MCF 10A (cell line): ENCODE results near the gene PTPRN2. TPM values are rescaled to one million over a fixed set of nuclear protein-coding genes. Genes with fewer than 3 reads are reported as not detected.

Experiments
- BruUV-seq: library from RNA; stranded (reverse); fragments of 400-500 nt; replicated peaks from 2 replicates; lab custom pipeline; 2021; lab: Mats Ljungman, UMichigan
- CTCF ChIA-PET: fragments of 300-600 bp; sonication (Branson Sonifier 250); formaldehyde crosslinking; extraction: SDS; loops from one replicate; lab custom pipeline; 2021; ENCODE audit warnings: antibody characterized with exemption, inconsistent platforms; lab: Yijun Ruan, JAX
- POLR2A ChIA-PET: fragments of 300-600, 350-650 bp; sonication (Branson Sonifier 250); formaldehyde crosslinking; extraction: SDS; loops from one replicate; lab custom pipeline; 2020; ENCODE audit warnings: antibody characterized with exemption, inconsistent platforms; lab: Yijun Ruan, JAX
- DNase-seq: peaks from one replicate; pipeline ENCODE4 v3.0.0-alpha.2; 2018; ENCODE audit not compliant: unreplicated experiment
- H3K27ac Mint-ChIP-seq: one replicate; pipeline ENCODE4 v1.8.0; 2022; ENCODE audit warnings: mild to moderate bottlenecking, low read depth, mixed read lengths; ENCODE audit not compliant: unreplicated experiment
- H3K27me3 Mint-ChIP-seq: one replicate; pipeline ENCODE4 v1.8.0; 2022; ENCODE audit warnings: mixed read lengths; ENCODE audit not compliant: insufficient read depth, unreplicated experiment
- H3K36me3 Mint-ChIP-seq: one replicate; pipeline ENCODE4 v1.8.0; 2022; ENCODE audit warnings: mild to moderate bottlenecking, moderate library complexity, mixed read lengths; ENCODE audit not compliant: insufficient read depth, unreplicated experiment
- H3K4me1 Mint-ChIP-seq: one replicate; pipeline ENCODE4 v1.8.0; 2022; ENCODE audit warnings: mixed read lengths; ENCODE audit not compliant: insufficient read depth, unreplicated experiment
- H3K4me3 Mint-ChIP-seq: one replicate; pipeline ENCODE4 v1.8.0; 2022; ENCODE audit warnings: mild to moderate bottlenecking, moderate library complexity, mixed read lengths; ENCODE audit not compliant: unreplicated experiment
- H3K9me3 Mint-ChIP-seq: one replicate; pipeline ENCODE4 v1.8.0; 2022; ENCODE audit warnings: mixed read lengths; ENCODE audit not compliant: unreplicated experiment
- intact Hi-C: fragments of 100-400 bp; cut with micrococcal nuclease; formaldehyde crosslinking; loops from 2 replicates; pipeline ENCODE4 v1.14.1; 2022
- total RNA-seq: library from RNA; stranded (reverse); gene quantifications from 2 replicates; pipeline ENCODE4 v1.2.3, GENCODE V29; 2022
- TF ChIP-seq, protein P1 (sequence below): fragments of 200-600 bp; IDR thresholded peaks from one replicate; pipeline ENCODE4 v1.8.0; 2022; ENCODE audit warnings: antibody characterized with exemption, mild to moderate bottlenecking; ENCODE audit not compliant: unreplicated experiment

The PTPRN2 gene
- total RNA-seq, 1 experiment from 2014 or later: 4.5 TPM

GRCh38 chr7:157586426-157586955, 1001.1 kb downstream of the PTPRN2 start:
- Mint-ChIP-seq H3K9me3 (peaks cover 14% of the 10 kb centered on the region), H3K36me3 (no peaks in the 10 kb centered on the region), H3K4me1 (no peaks in the 10 kb centered on the region), H3K27ac (no peak overlapping the region), H3K4me3 (no peak overlapping the region), H3K27me3 (peaks cover 46% of the 10 kb centered on the region)
- ChIA-PET CTCF (no interaction called here), POLR2A (no interaction called here)
- TF ChIP-seq, protein P1, sequence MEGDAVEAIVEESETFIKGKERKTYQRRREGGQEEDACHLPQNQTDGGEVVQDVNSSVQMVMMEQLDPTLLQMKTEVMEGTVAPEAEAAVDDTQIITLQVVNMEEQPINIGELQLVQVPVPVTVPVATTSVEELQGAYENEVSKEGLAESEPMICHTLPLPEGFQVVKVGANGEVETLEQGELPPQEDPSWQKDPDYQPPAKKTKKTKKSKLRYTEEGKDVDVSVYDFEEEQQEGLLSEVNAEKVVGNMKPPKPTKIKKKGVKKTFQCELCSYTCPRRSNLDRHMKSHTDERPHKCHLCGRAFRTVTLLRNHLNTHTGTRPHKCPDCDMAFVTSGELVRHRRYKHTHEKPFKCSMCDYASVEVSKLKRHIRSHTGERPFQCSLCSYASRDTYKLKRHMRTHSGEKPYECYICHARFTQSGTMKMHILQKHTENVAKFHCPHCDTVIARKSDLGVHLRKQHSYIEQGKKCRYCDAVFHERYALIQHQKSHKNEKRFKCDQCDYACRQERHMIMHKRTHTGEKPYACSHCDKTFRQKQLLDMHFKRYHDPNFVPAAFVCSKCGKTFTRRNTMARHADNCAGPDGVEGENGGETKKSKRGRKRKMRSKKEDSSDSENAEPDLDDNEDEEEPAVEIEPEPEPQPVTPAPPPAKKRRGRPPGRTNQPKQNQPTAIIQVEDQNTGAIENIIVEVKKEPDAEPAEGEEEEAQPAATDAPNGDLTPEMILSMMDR: no peak
- no TSS peak for BruUV-seq
- intact Hi-C loops: no loop called here
- no peak for DNase-seq

GRCh38 chr7:157585113-157585861, 1002.3 kb downstream of the PTPRN2 start:
- DNase-seq: no peak
- POLR2A ChIA-PET: no interaction called here
- intact Hi-C loops: no loop called here
- no TSS peak for BruUV-seq
- Mint-ChIP-seq H3K36me3 (peaks cover 2% of the 10 kb centered on the region), H3K9me3 (peaks cover 7% of the 10 kb centered on the region), H3K27ac (no peak overlapping the region), H3K27me3 (peaks cover 50% of the 10 kb centered on the region), H3K4me1 (no peaks in the 10 kb centered on the region), H3K4me3 (no peak overlapping the region)
- CTCF ChIA-PET: no interaction called here
- TF ChIP-seq, protein P1: no peak

DNA sequence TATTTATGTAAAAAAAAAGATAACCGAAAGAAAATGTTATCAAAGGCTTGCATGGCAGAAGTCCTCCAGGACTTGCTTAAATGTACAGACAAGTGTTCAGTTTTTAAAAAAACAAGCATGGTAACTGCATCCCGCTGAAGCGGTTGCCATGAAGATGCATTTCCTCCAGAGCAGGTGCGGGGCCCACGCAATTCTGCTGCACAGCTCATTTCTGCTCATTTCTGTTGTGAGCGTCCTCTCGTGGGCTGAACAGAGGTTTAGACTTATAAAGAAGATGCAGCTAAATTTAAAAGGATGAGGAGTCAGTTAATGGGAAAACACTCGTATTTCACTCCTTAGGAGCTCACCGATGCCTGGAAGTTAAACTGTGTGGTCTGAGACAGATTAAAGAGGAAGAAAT, 1003.2 kb downstream of the PTPRN2 start:
- Mint-ChIP-seq H3K27me3 (peaks cover 49% of the 10 kb centered on the region), H3K27ac (no peak overlapping the region), H3K36me3 (peaks cover 7% of the 10 kb centered on the region), H3K4me1 (no peaks in the 10 kb centered on the region), H3K4me3 (no peak overlapping the region), H3K9me3 (peaks cover 7% of the 10 kb centered on the region)
- POLR2A ChIA-PET: no interaction called here
- TF ChIP-seq, protein P1: no peak
- intact Hi-C loops: no loop called here
- CTCF ChIA-PET: no interaction called here
- BruUV-seq: no TSS peak
- DNase-seq: no peak

- Mint-ChIP-seq H3K27me3 (peaks cover 35% of the 10 kb centered on the region), H3K4me1 (no peaks in the 10 kb centered on the region), H3K27ac (no peak overlapping the region), H3K36me3 (peaks cover 7% of the 10 kb centered on the region), H3K4me3 (no peak overlapping the region), H3K9me3 (peaks cover 1% of the 10 kb centered on the region)
- ChIA-PET POLR2A (no interaction called here), CTCF (no interaction called here)
- TF ChIP-seq, protein P1: no peak
- DNase-seq: no peak
- BruUV-seq: no TSS peak
- intact Hi-C loops: no loop called here
Observed at GRCh38 chr7:157581740-157582139, 1005.9 kb downstream of the PTPRN2 start.
